ENCODE data around the gene PTPRM.

Gene PTPRM

GRCh38 chr18:7676253-7676873 lies 109.2 kb downstream of the PTPRM start:
- no peak for DNase-seq

- no peak for DNase-seq
Observed at GRCh38 chr18:7677001-7677400, 109.9 kb downstream of the PTPRM start.

DNA sequence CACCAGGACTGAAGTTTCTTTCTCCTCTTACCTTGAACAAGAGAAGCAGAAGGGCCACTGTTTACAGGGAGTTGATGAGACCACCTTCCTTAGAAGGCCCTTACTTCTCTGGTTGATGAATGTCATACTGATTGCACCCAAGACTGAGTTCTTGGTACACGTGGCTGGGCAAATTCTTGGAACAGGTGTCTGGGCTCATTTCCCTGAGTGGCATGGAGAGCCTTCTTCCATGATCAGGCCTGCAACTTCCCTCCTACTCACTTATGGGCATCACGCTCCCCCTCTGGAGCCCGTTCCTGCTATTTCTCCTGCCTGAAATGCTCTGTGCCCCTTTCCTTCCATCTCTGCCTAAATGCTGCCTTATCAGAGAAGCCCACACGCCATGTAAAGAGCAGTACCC lies 110.3 kb downstream of the PTPRM start:
- no peak for DNase-seq

GRCh38 chr18:7678389-7678788 lies 111.3 kb downstream of the PTPRM start:
- no peak for DNase-seq

GRCh38 chr18:7678801-7679200 lies 111.7 kb downstream of the PTPRM start:
- DNase-seq = no peak

GRCh38 chr18:7681298-7681697 lies 114.2 kb downstream of the PTPRM start:
- no peak for DNase-seq

DNA sequence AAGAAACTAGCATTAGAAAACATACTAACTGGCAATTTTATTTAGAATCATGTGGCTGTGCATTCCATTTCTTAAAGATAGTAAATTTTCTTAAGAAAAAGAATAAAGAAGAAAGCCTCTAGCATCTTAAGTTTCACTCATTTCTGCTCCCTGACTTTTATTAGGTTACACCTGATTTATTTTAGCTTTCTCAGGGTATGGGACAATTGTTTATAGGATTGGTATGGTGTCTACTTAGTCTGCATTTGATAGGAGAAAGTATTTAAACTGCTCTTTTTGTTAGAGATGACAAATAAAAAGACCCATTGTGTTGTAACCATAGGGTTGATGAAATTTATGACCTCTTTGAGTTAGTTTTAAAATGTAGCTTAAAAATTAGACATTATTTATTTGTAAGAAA lies 115.2 kb downstream of the PTPRM start:
- DNase-seq = no peak

DNA sequence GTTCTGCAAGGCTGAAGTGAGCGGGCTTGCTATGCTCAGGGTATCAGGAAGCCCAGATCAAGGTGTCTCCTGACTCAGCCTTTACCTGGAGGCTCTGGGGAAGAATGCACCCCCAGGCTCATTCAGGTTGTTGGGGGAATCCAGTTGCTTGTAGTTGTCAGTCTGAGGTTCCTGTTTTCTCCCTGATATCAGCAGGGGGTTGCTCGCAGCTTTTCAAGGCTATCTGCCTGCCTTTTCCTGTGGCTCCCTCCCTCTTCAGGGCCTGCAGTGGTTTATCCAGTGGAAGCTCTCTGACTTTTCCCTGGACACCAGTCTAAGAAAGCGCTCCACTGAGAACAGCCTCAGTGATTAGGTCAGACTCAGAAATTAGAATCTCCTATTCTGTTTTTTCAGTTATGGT lies 116.6 kb downstream of the PTPRM start:
- DNase-seq = no peak

- DNase-seq = no peak
Observed at GRCh38 chr18:7684357-7684756, 117.2 kb downstream of the PTPRM start.

- DNase-seq = no peak
Observed at GRCh38 chr18:7684966-7685365, 117.8 kb downstream of the PTPRM start.

- DNase-seq = no peak
Observed at GRCh38 chr18:7686278-7686677, 119.2 kb downstream of the PTPRM start.

DNA sequence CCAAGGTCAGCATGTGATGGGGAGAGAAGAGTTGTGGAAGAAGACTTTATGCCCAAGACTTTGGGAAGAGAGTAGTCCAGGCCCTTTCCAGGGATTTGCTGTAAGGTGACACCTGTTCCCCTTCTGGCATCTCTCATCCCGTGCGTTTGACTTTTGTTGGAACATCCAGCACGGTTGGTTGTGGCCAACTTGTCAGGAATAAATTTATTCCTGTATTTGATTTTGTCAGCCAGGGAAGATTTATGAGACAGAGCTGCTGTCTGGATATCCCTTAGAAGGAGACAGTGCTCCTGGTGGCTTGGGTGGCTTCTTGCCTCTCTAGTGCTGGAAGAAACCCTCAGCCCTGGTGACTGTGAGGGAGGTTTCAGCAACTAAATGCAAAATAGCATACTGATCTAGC lies 121.5 kb downstream of the PTPRM start:
- DNase-seq = no peak

GRCh38 chr18:7691206-7691605 lies 124.1 kb downstream of the PTPRM start:
- DNase-seq = no peak

GRCh38 chr18:7696780-7697179 lies 129.7 kb downstream of the PTPRM start:
- DNase-seq = peak; percentile 20

GRCh38 chr18:7697306-7697705 lies 130.2 kb downstream of the PTPRM start:
- no peak for DNase-seq

DNA sequence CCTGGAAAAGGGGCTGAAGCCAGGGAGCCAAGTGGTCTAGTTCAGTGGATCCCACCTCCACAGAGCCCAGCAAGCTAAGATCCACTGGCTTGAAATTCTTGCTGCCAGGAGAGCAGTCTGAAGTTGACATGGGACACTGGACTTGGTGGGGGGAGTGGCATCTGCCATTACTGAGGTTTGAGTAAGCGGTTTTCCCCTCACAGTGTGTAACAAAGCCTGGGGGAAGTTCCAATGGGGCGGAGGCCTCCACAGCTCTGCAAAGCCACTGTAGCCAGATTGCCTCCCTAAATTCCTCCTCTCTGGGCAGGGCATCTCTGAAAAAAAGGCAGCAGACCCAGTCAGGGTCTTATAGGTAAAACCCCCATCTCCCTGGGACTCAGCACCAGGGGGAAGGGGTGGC lies 144.4 kb downstream of the PTPRM start:
- DNase-seq = no peak

DNA sequence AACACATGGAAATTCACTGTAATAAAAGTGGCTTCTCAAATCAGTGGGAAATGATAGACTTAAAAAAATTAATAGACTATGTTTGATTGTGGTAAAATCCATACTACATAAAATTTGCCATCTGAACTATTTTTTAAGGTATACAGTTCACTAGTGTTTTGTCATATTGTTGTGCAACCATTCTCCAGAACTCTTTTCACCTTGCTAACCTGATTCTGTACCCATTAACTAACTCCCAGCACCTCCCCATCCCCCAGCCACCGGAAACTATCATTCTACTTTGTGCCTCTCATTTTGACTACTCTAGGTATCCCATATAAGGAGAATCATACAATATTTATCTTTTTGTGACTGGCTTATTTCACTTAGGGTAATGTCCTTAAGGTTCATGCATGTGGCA lies 153.3 kb downstream of the PTPRM start:
- no peak for DNase-seq

- no peak for DNase-seq
Observed at GRCh38 chr18:7721532-7721931, 154.4 kb downstream of the PTPRM start.

DNA sequence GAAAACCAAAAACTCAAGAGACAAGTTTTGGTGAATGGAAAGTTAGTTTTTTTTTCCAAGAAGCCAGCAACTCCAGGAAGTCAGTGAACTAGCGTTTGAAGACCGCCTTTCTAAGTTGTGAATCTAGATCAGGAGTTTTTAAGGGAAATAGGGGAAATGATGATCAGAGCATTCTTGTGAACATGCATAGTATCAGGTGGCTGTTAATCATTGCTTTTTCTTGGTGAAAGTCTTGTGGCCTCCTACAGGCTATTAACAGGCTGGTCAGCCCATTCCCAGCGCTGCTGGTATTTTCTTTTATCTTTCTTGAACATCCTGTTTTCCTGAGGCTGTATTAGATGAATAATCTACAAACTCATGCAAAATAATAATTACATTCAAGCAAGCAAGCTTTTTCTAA lies 155.8 kb downstream of the PTPRM start:
- DNase-seq = no peak

GRCh38 chr18:7723558-7723957 lies 156.4 kb downstream of the PTPRM start:
- DNase-seq = no peak

GRCh38 chr18:7725473-7725872 lies 158.4 kb downstream of the PTPRM start:
- DNase-seq = no peak

GRCh38 chr18:7725897-7726296 lies 158.8 kb downstream of the PTPRM start:
- no peak for DNase-seq

GRCh38 chr18:7726522-7726921 lies 159.4 kb downstream of the PTPRM start:
- DNase-seq = no peak

- no peak for DNase-seq
Observed at GRCh38 chr18:7727361-7728076, 160.4 kb downstream of the PTPRM start.

DNA sequence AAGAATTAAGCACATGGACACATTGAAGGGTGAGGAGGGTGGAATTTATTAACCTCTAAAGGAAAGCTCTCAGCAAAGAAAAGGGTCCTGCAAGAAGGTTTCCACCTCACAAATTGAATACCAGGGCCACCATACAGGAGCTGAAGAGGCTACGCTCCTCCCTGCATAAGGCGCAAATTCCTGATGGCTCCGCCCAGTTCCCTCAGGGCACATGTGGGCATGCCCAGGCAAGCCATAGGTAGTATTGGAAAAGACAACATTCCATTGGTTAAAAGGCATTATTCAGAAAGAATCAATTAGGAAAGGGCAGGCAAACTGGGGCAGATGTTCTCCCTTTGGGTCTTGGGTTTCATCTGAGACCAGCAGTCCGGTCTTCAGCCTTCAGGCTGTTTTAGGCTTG lies 161.2 kb downstream of the PTPRM start:
- no peak for DNase-seq

All from NCI-H2171 (cell line).